Measurements from ENCODE around the gene CCR5AS.
"Not testable (repeated sequence)": the region's sequence is repeated elsewhere in the genome, so short reads cannot be mapped to it uniquely, and the experiment has no call there.

Gene CCR5AS

DNA sequence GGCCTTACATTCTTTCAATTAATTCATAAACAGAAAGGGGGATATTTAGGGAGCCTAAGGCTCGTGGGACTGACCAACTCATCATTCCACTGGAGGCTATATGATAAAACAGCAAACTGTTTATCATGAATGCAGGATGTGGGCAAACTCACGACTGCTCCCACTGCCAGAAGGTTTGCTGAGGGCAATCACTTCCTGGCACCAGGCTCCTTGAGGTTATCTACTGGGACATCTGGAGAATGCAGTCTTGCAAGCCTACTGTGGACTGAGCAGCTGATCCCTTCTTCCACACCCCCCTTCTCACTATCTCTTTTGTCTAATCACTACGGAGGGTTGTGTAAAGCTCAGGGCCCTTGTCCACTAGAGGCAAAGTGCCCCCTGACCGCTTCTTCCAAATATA is 26.3 kb upstream of the CCR5AS start:
- H3K4me2 ChIP-seq: not testable (repeated sequence)

DNA sequence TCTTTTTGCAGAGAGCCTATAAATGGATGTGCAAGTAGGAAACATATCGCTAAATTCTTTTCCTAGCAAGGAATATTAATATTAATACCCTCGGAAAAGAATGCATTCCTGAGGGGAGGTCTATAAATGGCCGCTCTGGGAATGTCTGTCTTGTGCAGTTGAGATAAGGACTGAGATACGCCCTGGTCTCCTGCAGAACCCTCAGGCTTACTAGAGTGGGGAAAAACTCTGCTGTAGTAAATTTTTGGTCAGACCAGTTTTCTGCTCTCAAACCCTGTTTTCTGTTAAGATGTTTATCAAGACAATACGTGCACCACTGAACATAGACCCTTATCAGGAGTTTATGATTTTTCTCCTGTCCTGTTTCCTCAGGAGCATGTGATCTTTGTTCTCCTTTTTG is 25.0 kb upstream of the CCR5AS start:
- not testable (repeated sequence) for H3K9me2 ChIP-seq (ENCODE audit: insufficient read depth); H3K27me3 Mint-ChIP-seq (ENCODE audit: insufficient read depth, low read depth, poor library complexity); DNase-seq (ENCODE audit: low spot score); H3K27ac ChIP-seq (ENCODE audit: low read depth); H3K4me1 Mint-ChIP-seq; H3K79me2 ChIP-seq (replicated peaks; ENCODE audit: insufficient read depth); H3K4me1 ChIP-seq (ENCODE audit: insufficient read depth); H3K27me3 ChIP-seq (ENCODE audit: insufficient read depth); H3K36me3 Mint-ChIP-seq (ENCODE audit: low read depth); H4K20me1 ChIP-seq (replicated peaks; ENCODE audit: insufficient read depth); H3K36me3 ChIP-seq (ENCODE audit: insufficient read depth); H3F3A ChIP-seq (replicated peaks; ENCODE audit: low read depth); H3K27ac Mint-ChIP-seq; H2AFZ ChIP-seq; H3K4me3 Mint-ChIP-seq; ATAC-seq; H3K4me3 ChIP-seq; H3K4me2 ChIP-seq
- peaks cover 17% of the 10 kb centered on the region for H3K9me3 Mint-ChIP-seq

More for the DNA sequence above, 26.3 kb upstream of the CCR5AS start:
- H3K4me3 Mint-ChIP-seq; H3K4me1 Mint-ChIP-seq; H3K36me3 Mint-ChIP-seq (ENCODE audit: low read depth); H3F3A ChIP-seq (replicated peaks; ENCODE audit: low read depth); H3K27me3 Mint-ChIP-seq (ENCODE audit: insufficient read depth, low read depth, poor library complexity); H3K27ac Mint-ChIP-seq; H3K79me2 ChIP-seq (replicated peaks; ENCODE audit: insufficient read depth); H2AFZ ChIP-seq; H3K4me3 ChIP-seq; H3K27ac ChIP-seq (ENCODE audit: low read depth); H3K9me2 ChIP-seq (ENCODE audit: insufficient read depth); ATAC-seq; H3K4me1 ChIP-seq (ENCODE audit: insufficient read depth); H3K27me3 ChIP-seq (ENCODE audit: insufficient read depth); H4K20me1 ChIP-seq (replicated peaks; ENCODE audit: insufficient read depth); DNase-seq (ENCODE audit: low spot score); H3K36me3 ChIP-seq (ENCODE audit: insufficient read depth): not testable (repeated sequence)
- peaks cover 17% of the 10 kb centered on the region for H3K9me3 Mint-ChIP-seq

DNA sequence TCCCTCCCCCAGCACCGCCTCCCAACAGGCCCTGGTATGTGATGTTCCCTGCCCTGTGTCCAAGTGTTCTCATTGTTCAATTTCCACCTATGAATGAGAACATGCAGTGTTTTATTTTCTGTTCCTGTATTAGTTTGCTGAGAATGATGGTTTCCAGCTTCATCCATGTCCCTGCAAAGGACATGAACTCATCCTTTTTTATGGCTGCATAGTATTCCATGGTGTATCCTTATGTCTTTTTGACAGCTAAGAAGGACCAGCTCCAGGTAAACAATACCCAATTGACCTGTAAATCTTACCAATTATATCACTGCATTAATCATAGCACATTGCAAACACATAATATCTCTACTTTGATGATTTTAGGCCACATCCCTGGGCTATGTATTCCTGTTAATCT is 24.0 kb upstream of the CCR5AS start:
- H3K27ac Mint-ChIP-seq; H3K36me3 Mint-ChIP-seq (ENCODE audit: low read depth); H3K27me3 Mint-ChIP-seq (ENCODE audit: insufficient read depth, low read depth, poor library complexity); H3K36me3 ChIP-seq (ENCODE audit: insufficient read depth); H3K4me3 ChIP-seq; DNase-seq (ENCODE audit: low spot score); H3K9me2 ChIP-seq (ENCODE audit: insufficient read depth); H2AFZ ChIP-seq; H3K4me2 ChIP-seq; H3K4me3 Mint-ChIP-seq; H3K27me3 ChIP-seq (ENCODE audit: insufficient read depth); H3K79me2 ChIP-seq (replicated peaks; ENCODE audit: insufficient read depth); H3K27ac ChIP-seq (ENCODE audit: low read depth); ATAC-seq; H4K20me1 ChIP-seq (replicated peaks; ENCODE audit: insufficient read depth); H3F3A ChIP-seq (replicated peaks; ENCODE audit: low read depth); H3K4me1 ChIP-seq (ENCODE audit: insufficient read depth): not testable (repeated sequence)
- Mint-ChIP-seq H3K9me3 (peaks cover 17% of the 10 kb centered on the region), H3K4me1 (peaks cover 10% of the 10 kb centered on the region; the same call in 2 of the 3 replicates)

DNA sequence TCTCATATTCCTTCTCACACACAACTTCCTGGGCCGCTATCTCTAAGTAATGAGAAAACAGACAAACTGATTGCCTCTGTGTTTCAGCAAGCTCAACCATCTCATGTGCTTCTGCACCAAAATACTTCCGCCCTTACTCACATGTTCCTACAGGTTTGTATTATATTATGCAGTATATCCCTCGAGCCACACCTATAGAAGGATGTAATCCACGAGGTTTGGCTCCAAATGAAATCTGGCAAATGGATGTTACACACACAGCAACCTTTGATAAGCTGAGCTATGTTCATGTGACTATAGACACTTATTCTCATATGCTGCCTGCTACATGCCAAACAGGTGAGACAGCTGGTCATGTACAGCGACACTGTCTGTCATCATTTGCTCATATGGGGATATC is 22.8 kb upstream of the CCR5AS start:
- H3K9me2 ChIP-seq (ENCODE audit: insufficient read depth): no peaks in the 10 kb centered on the region; the same call in 1 of the 2 replicates
- DNase-seq (ENCODE audit: low spot score): no peak
- no peak overlapping the region for H3K4me3 ChIP-seq
- no peaks in the 10 kb centered on the region for H3K27me3 ChIP-seq (ENCODE audit: insufficient read depth)
- H3K4me1 Mint-ChIP-seq: peaks cover 10% of the 10 kb centered on the region; the same call in 2 of the 3 replicates
- H3K27ac ChIP-seq (ENCODE audit: low read depth): no peak overlapping the region
- no peaks in the 10 kb centered on the region; the same call in 1 of the 2 replicates for H3K4me1 ChIP-seq (ENCODE audit: insufficient read depth)
- no peak overlapping the region for H3K4me2 ChIP-seq
- peaks cover 7% of the 10 kb centered on the region; the same call in 2 of the 3 replicates for H3K36me3 Mint-ChIP-seq (ENCODE audit: low read depth)
- H4K20me1 ChIP-seq (replicated peaks; ENCODE audit: insufficient read depth): no peaks in the 10 kb centered on the region
- no peaks in the 10 kb centered on the region for H3F3A ChIP-seq (replicated peaks; ENCODE audit: low read depth)
- no peaks in the 10 kb centered on the region for H3K79me2 ChIP-seq (replicated peaks; ENCODE audit: insufficient read depth)
- H3K27me3 Mint-ChIP-seq (ENCODE audit: insufficient read depth, low read depth, poor library complexity): no peaks in the 10 kb centered on the region
- H3K36me3 ChIP-seq (ENCODE audit: insufficient read depth): peaks cover 7% of the 10 kb centered on the region
- no peak for ATAC-seq
- H2AFZ ChIP-seq: no peak overlapping the region
- no peak for TF ChIP-seq ZNF331 (CRISPR knock-in tag; IDR thresholded peaks at IDR 0.05; ENCODE audit: low read depth)
- no peak for TF ChIP-seq POLR2AphosphoS5 (IDR thresholded peaks at IDR 0.05; ENCODE audit: low read depth)
- no peak for TF ChIP-seq STAT1 (IDR thresholded peaks at IDR 0.05; ENCODE audit: unreplicated experiment)
- TF ChIP-seq, protein P1, sequence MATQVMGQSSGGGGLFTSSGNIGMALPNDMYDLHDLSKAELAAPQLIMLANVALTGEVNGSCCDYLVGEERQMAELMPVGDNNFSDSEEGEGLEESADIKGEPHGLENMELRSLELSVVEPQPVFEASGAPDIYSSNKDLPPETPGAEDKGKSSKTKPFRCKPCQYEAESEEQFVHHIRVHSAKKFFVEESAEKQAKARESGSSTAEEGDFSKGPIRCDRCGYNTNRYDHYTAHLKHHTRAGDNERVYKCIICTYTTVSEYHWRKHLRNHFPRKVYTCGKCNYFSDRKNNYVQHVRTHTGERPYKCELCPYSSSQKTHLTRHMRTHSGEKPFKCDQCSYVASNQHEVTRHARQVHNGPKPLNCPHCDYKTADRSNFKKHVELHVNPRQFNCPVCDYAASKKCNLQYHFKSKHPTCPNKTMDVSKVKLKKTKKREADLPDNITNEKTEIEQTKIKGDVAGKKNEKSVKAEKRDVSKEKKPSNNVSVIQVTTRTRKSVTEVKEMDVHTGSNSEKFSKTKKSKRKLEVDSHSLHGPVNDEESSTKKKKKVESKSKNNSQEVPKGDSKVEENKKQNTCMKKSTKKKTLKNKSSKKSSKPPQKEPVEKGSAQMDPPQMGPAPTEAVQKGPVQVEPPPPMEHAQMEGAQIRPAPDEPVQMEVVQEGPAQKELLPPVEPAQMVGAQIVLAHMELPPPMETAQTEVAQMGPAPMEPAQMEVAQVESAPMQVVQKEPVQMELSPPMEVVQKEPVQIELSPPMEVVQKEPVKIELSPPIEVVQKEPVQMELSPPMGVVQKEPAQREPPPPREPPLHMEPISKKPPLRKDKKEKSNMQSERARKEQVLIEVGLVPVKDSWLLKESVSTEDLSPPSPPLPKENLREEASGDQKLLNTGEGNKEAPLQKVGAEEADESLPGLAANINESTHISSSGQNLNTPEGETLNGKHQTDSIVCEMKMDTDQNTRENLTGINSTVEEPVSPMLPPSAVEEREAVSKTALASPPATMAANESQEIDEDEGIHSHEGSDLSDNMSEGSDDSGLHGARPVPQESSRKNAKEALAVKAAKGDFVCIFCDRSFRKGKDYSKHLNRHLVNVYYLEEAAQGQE (IDR thresholded peaks at IDR 0.05; ENCODE audit: unreplicated experiment): no peak
- no peak for TF ChIP-seq JUNB (IDR thresholded peaks at IDR 0.05; ENCODE audit: unreplicated experiment)
- TF ChIP-seq ZNF114 (CRISPR knock-in tag; IDR thresholded peaks at IDR 0.05): no peak
- H3K9me3 Mint-ChIP-seq: peaks cover 17% of the 10 kb centered on the region
- no peak overlapping the region for H3K4me3 Mint-ChIP-seq
- H3K27ac Mint-ChIP-seq: no peak overlapping the region

Measured in GM23338 (cell line).